ENCODE results near the gene FERMT3.
A peak's percentile ranks its signal among the peaks of the same experiment; 100 is the strongest.

Gene FERMT3

GRCh38 chr11:64222651-64223000, 16.1 kb downstream of the FERMT3 start:
- DNase-seq: no peak

GRCh38 chr11:64223001-64223651, 16.6 kb downstream of the FERMT3 start:
- no peak for DNase-seq

- no peak for DNase-seq
Observed at GRCh38 chr11:64224151-64224890, 17.8 kb downstream of the FERMT3 start.

- peak; percentile 28 for DNase-seq
Observed at GRCh38 chr11:64224891-64225607, 18.5 kb downstream of the FERMT3 start.

GRCh38 chr11:64225608-64226506, 19.3 kb downstream of the FERMT3 start, which contains the start of the genes NUDT22 and TRPT1:
Gene NUDT22 (plus strand): TSS chr11:64226274. CDS start chr11:64226653, 379 bp downstream.
Gene TRPT1 (minus strand): TSS chr11:64226186. CDS start chr11:64225860, 326 bp downstream.
- peak; percentile 97 for DNase-seq

GRCh38 chr11:64226507-64227051, 20.1 kb downstream of the FERMT3 start:
- peak; percentile 70 for DNase-seq

- DNase-seq: no peak
Observed at GRCh38 chr11:64227405-64227956, 21.0 kb downstream of the FERMT3 start.

GRCh38 chr11:64229090-64229743, 22.7 kb downstream of the FERMT3 start:
- no peak for DNase-seq

- DNase-seq: no peak
Observed at GRCh38 chr11:64229744-64230170, 23.2 kb downstream of the FERMT3 start.

- peak; percentile 92 for DNase-seq
Observed at GRCh38 chr11:64230171-64230984, 23.9 kb downstream of the FERMT3 start, which contains the start of gene DNAJC4. Gene DNAJC4 (plus strand): TSS chr11:64230548. CDS start chr11:64230855, 307 bp downstream.

GRCh38 chr11:64230985-64231365, 24.5 kb downstream of the FERMT3 start:
- no peak for DNase-seq

GRCh38 chr11:64231546-64231945, 25.0 kb downstream of the FERMT3 start:
- DNase-seq: no peak

- no peak for DNase-seq
Observed at GRCh38 chr11:64232182-64232966, 25.9 kb downstream of the FERMT3 start.

GRCh38 chr11:64232967-64233315, 26.4 kb downstream of the FERMT3 start:
- DNase-seq: no peak

- peak; percentile 68 for DNase-seq
Observed at GRCh38 chr11:64233913-64234586, 27.5 kb downstream of the FERMT3 start, which contains the start of gene VEGFB. Gene VEGFB (plus strand): TSS chr11:64234584. CDS start chr11:64234834, 250 bp downstream.

- DNase-seq: peak; percentile 59
Observed at GRCh38 chr11:64234647-64235379, 28.3 kb downstream of the FERMT3 start.

GRCh38 chr11:64235437-64236161, 29.1 kb downstream of the FERMT3 start:
- DNase-seq: no peak

Data from activated CD4-positive, alpha-beta T cell treated with anti-CD3 and anti-CD28 coated beads for 48 hours (primary cell).